H9 (cell line): ENCODE results near the gene PSTPIP1. TPM values are rescaled to one million over a fixed set of nuclear protein-coding genes. Genes with fewer than 3 reads are reported as not detected.

Experiments
- DNase-seq: peaks from one replicate; pipeline ENCODE4 v3.0.0-alpha.2; 2017
- H2AFZ ChIP-seq: one replicate; pipeline ENCODE4 v1.6.1; 2013; ENCODE audit warnings: mild to moderate bottlenecking, low read length, control low read depth, moderate library complexity
- H2AK5ac ChIP-seq: 2 replicates; pipeline ENCODE4 v1.6.1; 2013; ENCODE audit warnings: low read length, control low read depth, mixed read lengths; ENCODE audit not compliant: insufficient read length
- H2BK120ac ChIP-seq: one replicate; pipeline ENCODE4 v1.6.1; 2013; ENCODE audit warnings: low read depth, mild to moderate bottlenecking, low read length, control low read depth, inconsistent platforms; ENCODE audit not compliant: poor library complexity, severe bottlenecking
- H2BK12ac ChIP-seq: 2 replicates; pipeline ENCODE4 v1.6.1; 2013; ENCODE audit warnings: low read length, control low read depth, mixed read lengths, low read depth; ENCODE audit not compliant: insufficient read length
- H2BK15ac ChIP-seq: 2 replicates; pipeline ENCODE4 v1.6.1; 2013; ENCODE audit warnings: low read depth, low read length, control low read depth
- H2BK20ac ChIP-seq: one replicate; pipeline ENCODE4 v1.6.1; 2013; ENCODE audit warnings: low read depth, mild to moderate bottlenecking, low read length, control low read depth, inconsistent platforms; ENCODE audit not compliant: poor library complexity, severe bottlenecking
- H2BK5ac ChIP-seq: 2 replicates; pipeline ENCODE4 v1.6.1; 2013; ENCODE audit warnings: low read length, control low read depth, mixed read lengths; ENCODE audit not compliant: insufficient read length
- H3K14ac ChIP-seq: 2 replicates; pipeline ENCODE4 v1.6.1; 2013; ENCODE audit warnings: low read length, control low read depth; ENCODE audit not compliant: insufficient read depth
- H3K18ac ChIP-seq: 2 replicates; pipeline ENCODE4 v1.6.1; 2013; ENCODE audit warnings: low read depth, mild to moderate bottlenecking, mixed read lengths, low read length, control low read depth; ENCODE audit not compliant: insufficient read length
- H3K23ac ChIP-seq: 2 replicates; pipeline ENCODE4 v1.6.1; 2013; ENCODE audit warnings: low read length, control low read depth, mixed read lengths, low read depth; ENCODE audit not compliant: insufficient read length
- H3K23me2 ChIP-seq: 2 replicates; pipeline ENCODE4 v1.6.1; 2013; ENCODE audit warnings: low read depth, mild to moderate bottlenecking, mixed read lengths, low read length, control low read depth; ENCODE audit not compliant: insufficient read length, poor library complexity, severe bottlenecking
- H3K27ac ChIP-seq: 2 replicates; pipeline ENCODE4 v1.5.1; 2013; ENCODE audit warnings: low read length, control low read depth, mixed read lengths, low read depth; ENCODE audit not compliant: insufficient read length
- H3K27me3 ChIP-seq: 2 replicates; pipeline ENCODE4 v1.6.1; 2013; ENCODE audit warnings: low read length, control low read depth, inconsistent platforms; ENCODE audit not compliant: insufficient read depth
- H3K4ac ChIP-seq: 2 replicates; pipeline ENCODE4 v1.6.1; 2013; ENCODE audit warnings: low read depth, mild to moderate bottlenecking, control low read depth, inconsistent platforms, low read length, moderate library complexity
- H3K4me1 ChIP-seq: 2 replicates; pipeline ENCODE4 v1.6.1; 2013; ENCODE audit warnings: low read length, control low read depth, inconsistent platforms; ENCODE audit not compliant: insufficient read depth
- H3K4me2 ChIP-seq: 2 replicates; pipeline ENCODE4 v1.6.1; 2013; ENCODE audit warnings: low read length, control low read depth, mixed read lengths; ENCODE audit not compliant: insufficient read length, insufficient read depth
- H3K56ac ChIP-seq: 2 replicates; pipeline ENCODE4 v1.6.1; 2013; ENCODE audit warnings: low read depth, mild to moderate bottlenecking, mixed read lengths, low read length, control low read depth; ENCODE audit not compliant: insufficient read length
- H3K79me1 ChIP-seq: 2 replicates; pipeline ENCODE4 v1.6.1; 2013; ENCODE audit warnings: low read depth, mild to moderate bottlenecking, moderate library complexity, low read length, control low read depth, inconsistent platforms; ENCODE audit not compliant: insufficient read depth, poor library complexity, severe bottlenecking
- H3K79me2 ChIP-seq: 2 replicates; pipeline ENCODE4 v1.6.1; 2013; ENCODE audit warnings: low read length, control low read depth, inconsistent platforms; ENCODE audit not compliant: insufficient read depth
- H3K9ac ChIP-seq: 2 replicates; pipeline ENCODE4 v1.6.1; 2013; ENCODE audit warnings: low read length, control low read depth, mixed read lengths; ENCODE audit not compliant: insufficient read length; ENCODE audit errors: extremely low read depth
- H3K9me3 ChIP-seq: one replicate; pipeline ENCODE4 v1.6.1; 2013; ENCODE audit warnings: low read depth, low read length, inconsistent platforms; ENCODE audit not compliant: control insufficient read depth
- H3T11ph ChIP-seq: one replicate; pipeline ENCODE4 v1.6.1; 2013; ENCODE audit warnings: mild to moderate bottlenecking, low read length, control low read depth, inconsistent platforms
- H4K20me1 ChIP-seq: one replicate; pipeline ENCODE4 v1.6.1; 2013; ENCODE audit not compliant: control insufficient read depth, insufficient read length, insufficient read depth
- H4K5ac ChIP-seq: 2 replicates; pipeline ENCODE4 v1.6.1; 2013; ENCODE audit warnings: low read depth, mild to moderate bottlenecking, mixed read lengths, low read length, control low read depth; ENCODE audit not compliant: insufficient read length
- H4K8ac ChIP-seq: replicated peaks from 2 replicates; pipeline ENCODE4 v1.6.1; 2013; ENCODE audit warnings: low read length, control low read depth, mixed read lengths, low read depth; ENCODE audit not compliant: insufficient read length
- H4K91ac ChIP-seq: 2 replicates; pipeline ENCODE4 v1.6.1; 2013; ENCODE audit warnings: low read depth, mild to moderate bottlenecking, moderate library complexity, mixed read lengths, low read length, control low read depth; ENCODE audit not compliant: insufficient read length
- H3K27ac Mint-ChIP-seq, 3 experiments: 2 replicates in 2 of 3; 3 replicates in 1 of 3; pipeline ENCODE4 v1.8.0; 2020 to 2021; ENCODE audit warnings: mixed read lengths in 3 of 3, mild to moderate bottlenecking in 1 of 3, moderate library complexity in 1 of 3
- H3K27me3 Mint-ChIP-seq: 2 replicates; pipeline ENCODE4 v1.8.0; 2021; ENCODE audit warnings: low read depth, mild to moderate bottlenecking, moderate library complexity, mixed read lengths
- H3K36me3 Mint-ChIP-seq, 3 experiments: 2 replicates in 2 of 3; 3 replicates in 1 of 3; pipeline ENCODE4 v1.8.0; 2020 to 2021; ENCODE audit warnings: low read depth in 3 of 3, mixed read lengths in 3 of 3; ENCODE audit not compliant: insufficient read depth in 1 of 3
- H3K4me1 Mint-ChIP-seq, 2 experiments: 2 replicates each; pipeline ENCODE4 v1.8.0; 2020; ENCODE audit warnings: mixed read lengths in 2 of 2
- H3K4me3 Mint-ChIP-seq, 2 experiments: 2 replicates in 1 of 2; 3 replicates in 1 of 2; pipeline ENCODE4 v1.8.0; 2020 to 2021; ENCODE audit warnings: mild to moderate bottlenecking in 2 of 2, mixed read lengths in 2 of 2, moderate library complexity in 1 of 2
- H3K9me3 Mint-ChIP-seq, 2 experiments: 2 replicates in 1 of 2; 3 replicates in 1 of 2; pipeline ENCODE4 v1.8.0; 2020; ENCODE audit warnings: mild to moderate bottlenecking in 2 of 2, mixed read lengths in 2 of 2, moderate library complexity in 1 of 2
- CTCF ChIP-seq: fragments of 200-600 bp; sonication (generic); conservative IDR thresholded peaks from 3 replicates; pipeline ENCODE4 v1.8.0; 2021; ENCODE audit warnings: antibody characterized with exemption, mild to moderate bottlenecking
- WGBS: extraction: QIAGEN DNeasy Blood & Tissue Kit; methylation state at CpG from one replicate; pipeline ENCODE4 v1.1.7; 2013; ENCODE audit warnings: missing lambda C conversion rate, low lambda C conversion rate, mixed read lengths; ENCODE audit not compliant: insufficient read length; ENCODE audit errors: extremely low coverage; 5-methylcytosine and 5-hydroxymethylcytosine counted together
- total RNA-seq: library from RNA; stranded (reverse); gene quantifications from 2 replicates; pipeline ENCODE4 v1.2.1, GENCODE V29; 2021

Gene PSTPIP1
- total RNA-seq, 1 experiment from 2014 or later, result 1.8 TPM

GRCh38 chr15:76951220-76951619 is 43.7 kb upstream of the PSTPIP1 start:
- Mint-ChIP-seq H3K4me3 (no peak overlapping the region), H3K4me1 (peaks cover 3 to 5% of the 10 kb centered on the region in 2 experiments; a peak in 3 of 4 replicates), H3K27me3 (peaks cover 2% of the 10 kb centered on the region; the same call in 1 of the 2 replicates), H3K36me3 (peaks cover 12 to 44% (median 36%) of the 10 kb centered on the region in 3 experiments; a peak in 6 of 7 replicates), H3K27ac (0 out of 7 replicates have a peak overlapping the region, but pooled peaks of 1 of the 3 experiments have one; percentile 34), H3K9me3 (no peaks in the 10 kb centered on the region)
- no peaks in the 10 kb centered on the region for H3K23me2 ChIP-seq
- H4K20me1 ChIP-seq, result no peaks in the 10 kb centered on the region
- H3K4ac ChIP-seq, result no peak overlapping the region
- TF ChIP-seq CTCF, result no peak
- H3K79me1 ChIP-seq, result peaks cover 5% of the 10 kb centered on the region
- H2BK15ac ChIP-seq, result no peak overlapping the region
- H3K9ac ChIP-seq, result no peak overlapping the region
- no peak overlapping the region for H3K18ac ChIP-seq
- H2BK5ac ChIP-seq, result no peak overlapping the region
- H3K23ac ChIP-seq, result no peak overlapping the region
- no peak overlapping the region for H3T11ph ChIP-seq
- no peak overlapping the region for H3K4me2 ChIP-seq
- H3K56ac ChIP-seq, result no peak overlapping the region
- no peak overlapping the region for H2AFZ ChIP-seq
- no peak overlapping the region for H2BK20ac ChIP-seq
- H2BK12ac ChIP-seq, result no peak overlapping the region
- WGBS, result no CpG with 5 or more reads among the region's 1 CpG
- no peak overlapping the region for H2BK120ac ChIP-seq
- H4K5ac ChIP-seq, result no peak overlapping the region
- H2AK5ac ChIP-seq, result no peak overlapping the region
- DNase-seq, result no peak
- H3K9me3 ChIP-seq, result no peaks in the 10 kb centered on the region
- no peak overlapping the region for H4K91ac ChIP-seq
- H3K27me3 ChIP-seq, result no peaks in the 10 kb centered on the region
- no peak overlapping the region for H3K14ac ChIP-seq
- H3K79me2 ChIP-seq, result no peaks in the 10 kb centered on the region
- H3K4me1 ChIP-seq, result no peaks in the 10 kb centered on the region
- H4K8ac ChIP-seq, result no peak overlapping the region
- no peak overlapping the region for H3K27ac ChIP-seq
